Uterus (tissue), 4 donors: ENCODE results near the gene HPSE. TPM values are rescaled to one million over a fixed set of nuclear protein-coding genes. Genes with fewer than 3 reads are reported as not detected.

Experiments used
- DNase-seq, 2 donors: peaks; one replicate each; pipeline ENCODE4 v3.0.0-alpha.2; 2019 to 2020
- H3K27ac ChIP-seq, 2 donors: fragments of 200-600 bp; sonication (generic); 1 replicate in 1 of 2; 2 replicates in 1 of 2; pipeline ENCODE4 v1.5.1; 2016 to 2018
- H3K27me3 ChIP-seq, 2 donors: fragments of 200-600 bp; sonication (generic); one replicate each; pipeline ENCODE4 v1.5.1; 2018 to 2019; ENCODE audit warnings: control low read depth in 1 of 2
- H3K36me3 ChIP-seq, 2 donors: fragments of 200-600 bp; sonication (generic); one replicate each; pipeline ENCODE4 v1.5.1; 2019; ENCODE audit warnings: control low read depth in 1 of 2
- H3K4me1 ChIP-seq, 2 donors: fragments of 200-600 bp; sonication (generic); one replicate each; pipeline ENCODE4 v1.5.1; 2018 to 2019; ENCODE audit warnings: control low read depth in 1 of 2
- H3K4me3 ChIP-seq, 2 donors: fragments of 200-600 bp; sonication (generic); 1 replicate in 1 of 2; 2 replicates in 1 of 2; pipeline ENCODE4 v1.5.1; 2018 to 2019; ENCODE audit warnings: mild to moderate bottlenecking in 1 of 2
- H3K9me3 ChIP-seq, 2 donors: fragments of 200-600 bp; sonication (generic); one replicate each; pipeline ENCODE4 v1.5.1; 2019; ENCODE audit warnings: control low read depth in 1 of 2
- CTCF ChIP-seq, 4 experiments: fragments of 200-600 bp in 2 of 4; fragments of 450-650 bp in 2 of 4; sonication (generic) in 2 of 4; IDR thresholded peaks; one replicate each; pipeline ENCODE4 v1.5.1; 2016 to 2019; ENCODE audit warnings: antibody characterized with exemption in 4 of 4, mild to moderate bottlenecking in 2 of 4, moderate library complexity in 1 of 4
- POLR2A ChIP-seq, 2 donors: fragments of 450-650 bp; IDR thresholded peaks; one replicate each; pipeline ENCODE4 v1.6.1; 2016; ENCODE audit warnings: antibody characterized with exemption in 2 of 2, mild to moderate bottlenecking in 1 of 2, moderate library complexity in 1 of 2
- intact Hi-C: fragments of 100-400 bp; cut with DNase I; formaldehyde crosslinking; loops from one replicate; pipeline ENCODE4 v1.15.1; 2023; ENCODE audit warnings: low total_unique reads
- total RNA-seq, 4 donors: library from RNA; depleted of rRNA in 3 of 4; stranded (reverse); fragments of >200 nt in 3 of 4; gene quantifications; one replicate each; pipeline versions ENCODE4 v1.1.0 to v1.2.4, GENCODE V29; 2014 to 2023
- donor health status: DM: yes; HTN: yes; CAD: no.

Gene HPSE
- total RNA-seq, 4 donors from 2014 or later = 1.3 to 10.2 (median 5.8) TPM

DNA sequence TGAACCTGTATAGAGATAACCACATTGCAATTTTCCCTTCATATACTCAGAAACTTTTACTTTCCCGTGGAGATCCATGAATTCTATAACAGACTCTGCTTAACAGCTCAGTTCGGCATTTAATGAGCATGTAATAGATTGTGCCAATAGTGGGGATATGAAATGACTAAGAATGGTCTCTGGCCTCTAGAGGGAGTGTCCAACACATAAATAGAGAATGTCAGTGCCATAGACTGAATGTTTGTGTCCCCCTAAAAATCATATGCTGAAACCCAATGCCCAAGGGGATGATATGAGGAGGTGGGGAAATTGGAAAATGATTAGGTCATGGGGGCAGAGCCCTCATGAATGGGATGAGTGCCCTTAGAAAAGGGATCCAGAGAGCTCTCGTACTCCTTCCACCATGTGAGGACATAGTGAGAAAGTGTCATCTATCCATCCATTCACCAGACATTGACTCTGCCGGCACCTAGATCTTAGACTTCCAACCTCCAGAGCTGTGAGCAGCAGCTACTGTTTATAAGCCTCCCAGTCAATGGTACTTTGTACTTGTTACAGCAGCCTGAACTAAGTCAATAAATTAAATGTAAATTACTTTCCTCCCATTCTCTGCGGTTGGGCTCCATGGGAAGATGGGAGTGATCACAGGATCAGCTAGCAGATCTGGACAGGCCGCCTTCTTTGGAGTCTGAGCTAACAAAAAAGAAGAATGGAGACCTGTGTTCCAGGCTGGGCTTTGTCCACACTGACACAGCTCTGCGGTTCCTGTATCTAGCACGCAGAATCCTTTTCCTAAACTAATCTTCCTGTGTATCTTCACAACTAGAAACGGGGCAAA, 28.1 kb upstream of the HPSE start:
- Histone ChIP-seq H3K27ac (no peak overlapping the region), H3K9me3 (no peaks in the 10 kb centered on the region), H3K36me3 (no peaks in the 10 kb centered on the region), H3K4me3 (no peak overlapping the region), H3K27me3 (no peaks in the 10 kb centered on the region), H3K4me1 (no peaks in the 10 kb centered on the region)
- intact Hi-C loops = no loop called here
- DNase-seq = no peak
- TF ChIP-seq CTCF (IDR thresholded peaks at IDR 0.05) (peak in 3 of 4 experiments; percentile 13 to 30 (median 30)), POLR2A (IDR thresholded peaks at IDR 0.05) (no peak)

DNA sequence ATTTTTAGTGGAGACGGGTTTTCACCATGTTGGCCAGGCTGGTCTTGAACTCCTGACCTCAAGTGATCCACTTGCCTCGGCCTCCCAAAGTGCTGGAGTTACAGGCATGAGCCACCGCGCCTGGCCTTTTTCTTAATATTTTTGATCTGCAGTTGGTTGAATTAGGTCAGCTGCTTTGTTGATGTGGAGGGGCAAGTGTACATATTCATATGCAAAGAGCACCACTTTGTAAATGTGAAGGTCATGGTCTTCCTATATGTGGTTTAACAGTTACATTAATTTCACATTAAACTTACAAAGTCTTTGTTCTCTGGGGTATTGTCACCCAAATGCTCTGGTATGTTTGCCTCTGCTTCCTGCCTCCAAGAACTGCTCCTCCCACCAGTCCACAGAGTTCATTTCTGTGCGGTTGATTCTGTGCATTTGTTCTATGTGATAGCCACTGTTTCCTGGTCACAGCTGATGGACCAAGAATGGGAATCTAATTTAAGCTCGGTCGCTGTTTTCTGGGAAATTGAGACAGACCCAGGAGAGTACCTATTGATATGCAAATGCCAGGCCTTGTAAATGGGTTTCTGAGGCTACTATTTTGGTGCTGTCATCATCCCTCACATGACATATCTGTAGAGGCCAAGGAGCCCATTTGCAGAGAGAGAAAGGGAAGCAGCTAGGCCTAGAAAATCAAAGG, 26.9 kb upstream of the HPSE start:
- Histone ChIP-seq H3K4me1 (peaks cover 0 to 6% of the 10 kb centered on the region in 2 donors), H3K36me3 (no peaks in the 10 kb centered on the region), H3K27ac (no peak overlapping the region), H3K4me3 (no peak overlapping the region), H3K27me3 (no peaks in the 10 kb centered on the region), H3K9me3 (no peaks in the 10 kb centered on the region)
- intact Hi-C loops = no loop called here
- no peak for DNase-seq
- TF ChIP-seq POLR2A (IDR thresholded peaks at IDR 0.05) = no peak
- TF ChIP-seq CTCF (IDR thresholded peaks at IDR 0.05) = no peak

DNA sequence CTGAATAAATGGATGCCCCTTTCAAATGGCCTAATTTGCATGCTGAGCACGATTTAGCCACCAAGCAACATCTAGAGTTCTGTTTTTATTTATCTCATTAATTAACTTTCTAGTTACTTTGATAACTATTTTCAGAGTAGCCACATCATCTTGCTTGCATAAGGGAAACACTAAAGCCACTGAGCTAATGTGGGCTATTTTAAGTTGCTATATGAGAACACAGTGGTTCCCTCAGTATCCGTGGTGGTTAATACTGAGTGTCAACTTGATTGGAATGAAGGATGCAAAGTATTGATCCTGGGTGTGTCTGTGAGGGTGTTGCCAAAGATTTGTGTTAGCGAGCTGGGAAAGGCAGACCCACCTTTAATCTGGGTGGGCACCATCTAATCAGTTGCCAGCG, 25.4 kb upstream of the HPSE start:
- no peak for DNase-seq
- Histone ChIP-seq H3K4me3 (no peak overlapping the region), H3K27me3 (no peaks in the 10 kb centered on the region), H3K9me3 (no peaks in the 10 kb centered on the region), H3K27ac (no peak overlapping the region), H3K36me3 (no peaks in the 10 kb centered on the region), H3K4me1 (peaks cover 0 to 6% of the 10 kb centered on the region in 2 donors)
- TF ChIP-seq CTCF (IDR thresholded peaks at IDR 0.05) = no peak
- TF ChIP-seq POLR2A (IDR thresholded peaks at IDR 0.05) = no peak
- intact Hi-C loops = no loop called here

DNA sequence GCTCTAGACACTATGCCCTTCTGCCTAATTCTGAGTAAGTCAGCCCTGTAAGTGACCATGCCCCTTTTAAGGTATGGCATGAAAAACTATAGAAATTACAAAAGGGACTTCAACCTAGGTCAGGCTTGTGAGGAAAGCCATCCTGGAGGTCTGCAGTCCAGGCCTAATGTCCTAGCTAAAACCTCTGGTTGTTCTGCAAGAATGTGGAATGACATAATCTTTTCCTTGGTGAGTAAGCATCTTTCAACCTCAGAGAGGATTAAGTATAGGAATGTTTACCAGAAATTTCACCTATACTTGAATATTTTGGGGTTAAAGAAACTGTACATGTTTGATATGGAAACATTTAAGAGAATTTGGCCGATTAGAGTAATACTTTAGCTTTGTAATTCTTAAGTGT, 23.8 kb upstream of the HPSE start:
- intact Hi-C loops = no loop called here
- peak overlapping the region in 1 of 2 donors; percentile 85 for H3K27ac ChIP-seq
- no peaks in the 10 kb centered on the region for H3K36me3 ChIP-seq
- TF ChIP-seq CTCF (IDR thresholded peaks at IDR 0.05) (no peak), POLR2A (IDR thresholded peaks at IDR 0.05) (no peak)
- H3K9me3 ChIP-seq = no peaks in the 10 kb centered on the region
- DNase-seq = no peak
- H3K27me3 ChIP-seq = no peaks in the 10 kb centered on the region
- no peak overlapping the region for H3K4me3 ChIP-seq
- H3K4me1 ChIP-seq = peaks cover 0 to 6% of the 10 kb centered on the region in 2 donors
